NCI-H510A (cell line): ENCODE results near the gene B4GALT2.

Experiments
- DNase-seq: peaks from one replicate; lab custom pipeline; 2025; lab: John Stamatoyannopoulos, UW

B4GALT2 gene

GRCh38 chr1:44002606-44003157 lies 23.7 kb downstream of the B4GALT2 start:
- DNase-seq, result no peak

- no peak for DNase-seq
Observed at GRCh38 chr1:44008259-44008658, 29.2 kb downstream of the B4GALT2 start.

DNA sequence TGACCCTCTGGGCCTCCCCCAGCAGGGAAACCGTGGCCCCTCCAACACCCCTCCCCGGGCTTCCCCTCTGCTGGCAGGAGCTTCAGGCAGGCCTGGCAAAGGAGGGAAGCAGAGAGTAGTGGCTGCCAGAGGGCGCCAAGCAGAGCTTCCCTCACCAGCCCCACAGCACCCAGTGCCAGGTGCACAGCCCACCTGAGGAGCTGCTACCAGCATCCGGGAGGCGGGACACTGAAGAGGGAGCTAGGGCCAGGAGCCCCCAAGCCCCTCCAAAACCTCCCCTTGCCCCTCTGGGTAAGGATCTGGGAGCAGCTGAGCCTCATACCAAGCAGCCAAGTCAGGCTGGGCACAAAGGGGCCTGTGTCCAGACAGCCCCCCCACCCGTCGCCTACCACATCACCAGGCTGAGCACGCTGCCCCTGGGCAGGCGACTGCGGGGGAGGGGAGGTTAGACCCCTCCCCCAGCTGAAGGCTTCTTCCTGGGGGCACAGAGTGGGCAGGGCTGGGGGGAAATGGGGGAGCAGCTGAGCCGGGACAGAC lies 32.0 kb downstream of the B4GALT2 start:
- no peak for DNase-seq

- no peak for DNase-seq
Observed at GRCh38 chr1:44012404-44012803, 33.4 kb downstream of the B4GALT2 start.

DNA sequence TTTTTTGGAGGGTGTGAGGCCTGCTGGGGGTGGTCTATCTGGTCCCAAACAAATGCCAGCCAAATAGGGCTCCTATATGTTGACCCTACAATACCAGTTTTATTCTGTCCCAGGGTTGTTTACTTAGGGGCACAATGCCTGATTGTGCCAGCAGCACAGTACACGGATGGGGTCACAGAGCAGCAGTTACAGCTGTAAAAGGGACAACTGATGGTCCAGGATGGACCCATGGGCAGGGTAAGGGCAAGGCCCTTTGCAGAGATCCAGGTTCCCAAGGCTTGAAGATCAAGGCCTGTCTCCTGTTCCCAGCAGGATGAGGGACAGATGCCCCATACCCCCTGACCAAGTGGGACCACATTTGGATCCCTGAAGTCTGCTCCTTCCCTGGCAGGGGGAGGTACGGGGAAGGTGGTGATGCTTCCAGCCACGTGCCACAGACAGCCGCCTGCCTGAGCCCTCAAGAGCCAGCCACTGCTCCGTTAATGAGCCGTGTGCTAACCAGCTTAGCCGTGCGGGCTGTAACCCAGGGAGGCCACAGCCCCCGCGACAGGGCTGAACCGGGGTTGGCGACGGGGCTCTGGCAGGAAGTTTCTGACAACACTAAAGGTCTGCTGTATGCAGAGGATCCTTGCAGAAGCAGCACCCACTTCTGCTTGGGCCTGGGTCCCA lies 34.1 kb downstream of the B4GALT2 start:
- DNase-seq, result no peak

- DNase-seq, result no peak
Observed at GRCh38 chr1:44013949-44014348, 34.9 kb downstream of the B4GALT2 start.

DNA sequence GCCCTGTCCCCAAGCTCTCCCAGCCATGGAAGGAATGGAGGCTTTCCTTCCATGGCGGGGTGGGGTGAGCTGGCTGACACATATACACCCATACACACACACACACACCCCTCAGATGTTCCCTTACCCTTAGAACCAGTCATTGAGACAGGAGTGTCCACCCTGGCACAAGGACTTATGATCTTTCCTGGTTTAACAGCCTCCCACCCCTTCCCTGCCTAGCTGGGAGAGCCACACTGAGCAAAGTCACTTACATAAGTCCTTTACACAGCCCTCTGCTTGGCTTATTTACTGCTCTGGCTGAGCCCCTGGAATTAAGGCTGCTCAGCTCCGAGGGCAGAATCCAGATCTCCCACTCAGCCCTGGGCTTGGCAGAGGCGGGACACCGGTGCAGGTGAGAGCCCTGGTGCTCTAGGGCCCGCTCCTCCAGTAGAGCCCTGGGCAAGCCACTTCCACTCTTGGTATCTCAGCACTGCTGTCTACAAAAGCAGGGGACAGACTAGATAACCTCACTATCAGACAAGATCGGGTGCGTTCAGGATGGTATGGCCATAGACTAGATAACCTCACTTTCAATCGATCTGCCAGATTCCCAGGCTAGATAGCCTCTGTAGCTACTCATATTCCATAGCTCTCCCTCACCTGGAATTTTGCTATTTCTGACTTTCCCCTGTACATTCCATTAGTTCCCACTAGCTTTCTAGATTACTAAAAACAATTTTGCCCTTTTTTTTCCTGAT lies 35.5 kb downstream of the B4GALT2 start:
- no peak for DNase-seq

DNA sequence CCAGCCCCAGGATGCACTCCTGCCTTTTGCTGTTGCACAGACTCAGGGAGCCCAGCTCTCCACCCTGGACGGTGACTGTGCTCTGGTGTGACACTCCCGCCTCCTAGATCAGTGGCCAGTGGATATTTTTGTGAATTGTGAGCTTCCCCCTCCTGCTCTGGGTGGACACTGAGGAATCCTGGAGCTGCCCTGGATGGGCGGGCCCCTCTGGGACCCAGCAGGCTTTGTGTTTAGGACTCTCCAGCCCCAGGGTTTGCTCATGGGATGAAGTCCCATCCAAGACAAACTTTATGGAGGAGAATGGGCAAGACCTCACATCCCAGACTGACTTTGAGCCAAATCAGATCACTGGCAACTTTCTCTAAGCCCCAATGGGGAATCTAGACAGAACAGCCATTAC lies 36.2 kb downstream of the B4GALT2 start:
- no peak for DNase-seq

DNA sequence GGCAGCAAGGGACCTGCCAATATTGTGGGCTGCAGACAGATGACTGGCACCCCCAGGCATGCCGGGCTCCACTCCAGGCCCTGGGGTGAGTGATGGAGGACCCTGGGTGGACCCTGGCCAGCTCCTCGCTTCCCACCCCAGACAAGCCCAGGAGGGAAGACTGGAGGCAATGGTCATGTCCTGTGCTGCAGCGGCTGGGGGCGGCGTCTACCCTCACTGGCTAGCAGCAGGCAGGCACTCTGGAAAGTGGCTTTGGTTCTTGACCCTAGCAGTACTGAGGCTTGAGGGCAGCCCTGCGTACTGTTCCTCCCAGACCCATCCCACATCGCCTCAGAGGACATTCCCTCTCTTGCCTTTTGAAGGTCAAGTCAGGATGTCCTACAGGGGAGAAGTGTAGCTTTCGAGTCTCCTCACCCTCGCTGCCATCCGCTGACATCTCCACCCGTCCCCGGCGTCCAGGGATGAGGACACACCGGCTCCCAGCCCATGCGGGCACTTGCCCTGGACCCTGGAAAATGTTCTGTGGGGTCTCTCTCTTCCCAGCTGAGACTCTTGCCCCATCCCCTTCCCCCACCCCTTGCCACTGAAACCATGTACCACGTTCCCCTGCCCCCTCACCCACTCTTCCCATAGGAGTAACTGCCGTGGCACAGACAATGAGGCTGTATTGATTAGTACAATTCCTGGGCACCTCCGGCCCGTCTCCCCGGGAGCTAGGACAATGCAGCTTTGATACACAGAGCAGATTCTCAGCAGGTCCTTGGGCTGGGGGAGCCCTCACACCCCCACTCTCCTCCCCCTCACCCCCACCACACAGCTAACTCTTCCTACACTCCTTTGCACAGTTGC lies 37.3 kb downstream of the B4GALT2 start:
- DNase-seq, result no peak

GRCh38 chr1:44016890-44017400 lies 37.9 kb downstream of the B4GALT2 start:
- DNase-seq, result no peak

- no peak for DNase-seq
Observed at GRCh38 chr1:44019466-44019948, 40.5 kb downstream of the B4GALT2 start.

- DNase-seq, result no peak
Observed at GRCh38 chr1:44020464-44020863, 41.5 kb downstream of the B4GALT2 start.

- no peak for DNase-seq
Observed at GRCh38 chr1:44021156-44021555, 42.1 kb downstream of the B4GALT2 start.

GRCh38 chr1:44021581-44022321 lies 42.7 kb downstream of the B4GALT2 start:
- DNase-seq, result no peak

GRCh38 chr1:44024031-44024902 lies 45.3 kb downstream of the B4GALT2 start:
- DNase-seq, result no peak

DNA sequence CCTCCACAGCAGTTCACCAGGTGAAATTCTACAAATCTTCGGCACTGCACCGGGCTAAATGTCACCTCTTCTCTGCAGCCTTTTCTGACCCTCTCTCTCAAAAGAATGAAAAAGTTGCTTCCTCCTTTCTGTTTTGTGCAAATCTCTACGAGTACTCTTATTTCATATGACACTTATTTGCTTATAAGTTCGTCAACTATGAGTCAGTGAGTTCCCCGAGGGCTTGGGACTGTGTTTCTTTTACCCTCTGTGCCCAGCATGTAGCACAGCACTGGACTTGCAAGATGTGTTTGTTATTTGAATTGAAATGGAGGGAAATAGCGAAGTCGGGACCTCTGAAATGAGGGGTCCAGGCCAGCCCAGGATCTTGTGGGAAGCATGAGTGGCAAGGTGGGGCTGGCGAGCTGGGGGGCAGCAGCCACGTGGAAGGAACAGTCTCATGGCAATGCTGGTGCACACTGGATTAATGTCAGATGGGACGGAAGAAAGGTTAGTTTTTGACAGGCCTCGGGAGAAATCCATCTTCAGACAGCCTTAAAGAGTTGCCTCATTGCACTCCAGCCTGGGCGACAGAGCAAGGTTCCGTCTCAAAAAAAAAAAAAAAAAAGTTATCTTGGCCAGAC lies 46.0 kb downstream of the B4GALT2 start:
- DNase-seq, result no peak

GRCh38 chr1:44025816-44026215 lies 46.8 kb downstream of the B4GALT2 start:
- DNase-seq, result peak; percentile 84

DNA sequence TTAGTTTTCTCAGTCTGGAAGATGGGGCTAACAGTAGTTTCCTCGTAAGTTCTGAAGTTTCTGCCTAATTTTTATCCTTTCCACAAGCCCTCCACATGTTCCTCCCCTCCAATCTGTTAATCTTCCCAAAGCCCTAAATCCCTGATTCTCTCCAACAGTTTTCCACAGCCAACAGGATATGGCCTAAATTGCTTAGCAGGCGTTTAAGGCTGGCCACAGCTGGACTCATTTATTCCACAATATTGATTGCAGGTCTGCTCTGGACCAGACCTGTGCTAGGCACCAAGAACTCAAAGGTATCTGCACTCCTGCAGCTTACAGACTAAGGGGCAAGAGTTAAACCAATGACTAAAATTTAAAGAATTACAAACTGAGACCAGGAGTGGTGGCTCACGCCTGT lies 48.3 kb downstream of the B4GALT2 start:
- DNase-seq, result no peak

- peak; percentile 91 for DNase-seq
Observed at GRCh38 chr1:44029260-44029910, 50.4 kb downstream of the B4GALT2 start.
